HEK293 (cell line): ENCODE results near the gene CTIF.

ENCODE experiments used
- CTCF ChIA-PET: fragments of 350-600 bp; formaldehyde crosslinking; extraction: SDS; loops from one replicate; lab custom pipeline; 2021; ENCODE audit warnings: antibody characterized with exemption; lab: Yijun Ruan, JAX
- POLR2A ChIA-PET: fragments of 300-600 bp; formaldehyde crosslinking; extraction: SDS; loops from one replicate; lab custom pipeline; 2020; ENCODE audit warnings: antibody characterized with exemption, inconsistent platforms; lab: Yijun Ruan, JAX
- H3K27ac ChIP-seq: fragments of 200-500 bp; sonication (Bioruptor generic); 2 replicates; pipeline ENCODE4 v1.5.1; 2014; ENCODE audit warnings: low read depth, low read length, control low read depth, inconsistent platforms; ENCODE audit errors: extremely low read depth
- H3K36me3 ChIP-seq, 2 experiments: fragments of 200-500 bp in 1 of 2; sonication (Bioruptor generic) in 1 of 2; 1 replicate in 1 of 2; 2 replicates in 1 of 2; pipeline ENCODE4 v1.5.1; 2014 to 2017; ENCODE audit warnings: inconsistent platforms in 2 of 2, low read length in 2 of 2; ENCODE audit not compliant: control insufficient read depth in 2 of 2, insufficient read depth in 1 of 2
- H3K4me1 ChIP-seq: fragments of 200-500 bp; sonication (Bioruptor generic); 2 replicates; pipeline ENCODE4 v1.5.1; 2014; ENCODE audit warnings: mild to moderate bottlenecking, low read length, inconsistent platforms; ENCODE audit not compliant: control insufficient read depth, insufficient read depth
- H3K4me3 ChIP-seq: 2 replicates; pipeline ENCODE4 v1.5.1; 2011; ENCODE audit warnings: low read depth, mild to moderate bottlenecking, control low read depth, low read length, moderate library complexity
- H3K9me3 ChIP-seq: fragments of 200-500 bp; sonication (Bioruptor generic); 2 replicates; pipeline ENCODE4 v1.5.1; 2014; ENCODE audit warnings: low read depth, low read length, inconsistent platforms; ENCODE audit not compliant: control insufficient read depth, insufficient read depth
- CTCF ChIP-seq: fragments of 450-650 bp; formaldehyde crosslinking; IDR thresholded peaks from 2 replicates; pipeline ENCODE4 v1.5.1; 2016; ENCODE audit warnings: missing biosample characterization, missing genetic modification characterization
- MZF1 ChIP-seq: fragments of 450-650 bp; formaldehyde crosslinking; IDR thresholded peaks from 2 replicates; pipeline ENCODE4 v1.5.1; 2017; ENCODE audit warnings: missing biosample characterization, missing genetic modification characterization, borderline replicate concordance
- OSR2 ChIP-seq: fragments of 450-650 bp; formaldehyde crosslinking; IDR thresholded peaks from 2 replicates; pipeline ENCODE4 v1.5.1; 2016; ENCODE audit warnings: missing biosample characterization, missing genetic modification characterization
- PRDM4 ChIP-seq: fragments of 450-650 bp; formaldehyde crosslinking; IDR thresholded peaks from 2 replicates; pipeline ENCODE4 v1.5.1; 2017; ENCODE audit warnings: missing biosample characterization, missing genetic modification characterization
- SALL2 ChIP-seq: fragments of 450-650 bp; formaldehyde crosslinking; IDR thresholded peaks from 2 replicates; pipeline ENCODE4 v1.5.0; 2017; ENCODE audit warnings: missing biosample characterization, mild to moderate bottlenecking, missing genetic modification characterization, borderline replicate concordance
- ZBTB44 ChIP-seq: fragments of 450-650 bp; IDR thresholded peaks from 2 replicates; pipeline ENCODE4 v1.5.1; 2018; ENCODE audit warnings: missing biosample characterization, mild to moderate bottlenecking, missing genetic modification characterization
- ZNF140 ChIP-seq: fragments of 450-650 bp; formaldehyde crosslinking; IDR thresholded peaks from 2 replicates; pipeline ENCODE4 v1.5.1; 2016; ENCODE audit warnings: missing biosample characterization, missing genetic modification characterization
- ZNF16 ChIP-seq: fragments of 450-650 bp; formaldehyde crosslinking; IDR thresholded peaks from 2 replicates; pipeline ENCODE4 v1.5.1; 2016; ENCODE audit warnings: low read depth, missing biosample characterization, missing genetic modification characterization
- ZNF2 ChIP-seq: fragments of 450-650 bp; formaldehyde crosslinking; IDR thresholded peaks from 2 replicates; pipeline ENCODE4 v1.5.1; 2016; ENCODE audit warnings: missing biosample characterization, missing genetic modification characterization
- ZNF37A ChIP-seq: fragments of 450-650 bp; IDR thresholded peaks from 2 replicates; pipeline ENCODE4 v1.5.1; 2018; ENCODE audit warnings: missing biosample characterization, missing genetic modification characterization
- ZNF391 ChIP-seq: fragments of 450-650 bp; formaldehyde crosslinking; IDR thresholded peaks from 2 replicates; pipeline ENCODE4 v1.5.1; 2016; ENCODE audit warnings: low read depth, missing biosample characterization, missing genetic modification characterization, borderline replicate concordance
- ZNF561 ChIP-seq: fragments of 450-650 bp; IDR thresholded peaks from 2 replicates; pipeline ENCODE4 v1.5.1; 2018; ENCODE audit warnings: missing biosample characterization, missing genetic modification characterization, borderline replicate concordance
- ZNF624 ChIP-seq: fragments of 450-650 bp; formaldehyde crosslinking; IDR thresholded peaks from 2 replicates; pipeline ENCODE4 v1.5.1; 2017; ENCODE audit warnings: missing biosample characterization, missing genetic modification characterization
- ZNF658 ChIP-seq: fragments of 450-650 bp; formaldehyde crosslinking; IDR thresholded peaks from 2 replicates; pipeline ENCODE4; 2016; ENCODE audit warnings: missing biosample characterization, missing genetic modification characterization
- ZNF660 ChIP-seq: fragments of 450-650 bp; IDR thresholded peaks from 2 replicates; pipeline ENCODE4 v1.5.1; 2018; ENCODE audit warnings: missing biosample characterization, mild to moderate bottlenecking, missing genetic modification characterization
- ZNF677 ChIP-seq: fragments of 450-650 bp; IDR thresholded peaks from 2 replicates; pipeline ENCODE4 v1.5.0; 2018; ENCODE audit warnings: missing biosample characterization, mild to moderate bottlenecking, missing genetic modification characterization, moderate library complexity
- ZNF747 ChIP-seq: fragments of 450-650 bp; formaldehyde crosslinking; IDR thresholded peaks from 2 replicates; pipeline ENCODE4 v1.5.1; 2016; ENCODE audit warnings: missing biosample characterization, missing genetic modification characterization
- TF ChIP-seq, protein P1 (sequence below): fragments of 450-650 bp; formaldehyde crosslinking; IDR thresholded peaks from 2 replicates; pipeline ENCODE4 v1.5.1; 2017; ENCODE audit warnings: missing biosample characterization, missing genetic modification characterization
- TF ChIP-seq, protein P2 (sequence below): fragments of 450-650 bp; formaldehyde crosslinking; IDR thresholded peaks from 2 replicates; pipeline ENCODE4; 2016; ENCODE audit warnings: missing biosample characterization, missing genetic modification characterization
- TF ChIP-seq, protein P3 (sequence below): fragments of 450-650 bp; formaldehyde crosslinking; IDR thresholded peaks from 2 replicates; pipeline ENCODE4 v1.5.1; 2016; ENCODE audit warnings: missing biosample characterization, missing genetic modification characterization, low read depth

The CTIF gene

GRCh38 chr18:48646976-48647375, 108.1 kb downstream of the CTIF start:
- CTCF ChIA-PET, result interaction anchor here (0.6 to 0.7 kb wide), 3 partner anchors 66 to 1390 kb away, joined by 3 to 5 read pairs (median 4); no protein-coding TSS in a partner anchor
- H3K36me3 ChIP-seq, result no peaks in the 10 kb centered on the region; a peak in 1 of 3 replicates
- H3K4me1 ChIP-seq, result no peaks in the 10 kb centered on the region
- no peak overlapping the region for H3K27ac ChIP-seq
- no peak for TF ChIP-seq ZNF624 (tag by site-specific recombination)
- no peak for TF ChIP-seq ZNF660 (tag by site-specific recombination)
- no peak for TF ChIP-seq SALL2 (tag by site-specific recombination)
- TF ChIP-seq ZNF747, result no peak
- TF ChIP-seq, protein P1, sequence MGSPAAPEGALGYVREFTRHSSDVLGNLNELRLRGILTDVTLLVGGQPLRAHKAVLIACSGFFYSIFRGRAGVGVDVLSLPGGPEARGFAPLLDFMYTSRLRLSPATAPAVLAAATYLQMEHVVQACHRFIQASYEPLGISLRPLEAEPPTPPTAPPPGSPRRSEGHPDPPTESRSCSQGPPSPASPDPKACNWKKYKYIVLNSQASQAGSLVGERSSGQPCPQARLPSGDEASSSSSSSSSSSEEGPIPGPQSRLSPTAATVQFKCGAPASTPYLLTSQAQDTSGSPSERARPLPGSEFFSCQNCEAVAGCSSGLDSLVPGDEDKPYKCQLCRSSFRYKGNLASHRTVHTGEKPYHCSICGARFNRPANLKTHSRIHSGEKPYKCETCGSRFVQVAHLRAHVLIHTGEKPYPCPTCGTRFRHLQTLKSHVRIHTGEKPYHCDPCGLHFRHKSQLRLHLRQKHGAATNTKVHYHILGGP (tag by site-specific recombination), result no peak
- no peak for TF ChIP-seq ZBTB44 (tag by site-specific recombination)
- no peak for TF ChIP-seq ZNF16 (tag by site-specific recombination)
- no peak for TF ChIP-seq OSR2 (tag by site-specific recombination)
- no peak for TF ChIP-seq ZNF37A (tag by site-specific recombination)
- TF ChIP-seq ZNF2 (tag by site-specific recombination), result no peak
- no peak for TF ChIP-seq MZF1 (tag by site-specific recombination)
- TF ChIP-seq, protein P2, sequence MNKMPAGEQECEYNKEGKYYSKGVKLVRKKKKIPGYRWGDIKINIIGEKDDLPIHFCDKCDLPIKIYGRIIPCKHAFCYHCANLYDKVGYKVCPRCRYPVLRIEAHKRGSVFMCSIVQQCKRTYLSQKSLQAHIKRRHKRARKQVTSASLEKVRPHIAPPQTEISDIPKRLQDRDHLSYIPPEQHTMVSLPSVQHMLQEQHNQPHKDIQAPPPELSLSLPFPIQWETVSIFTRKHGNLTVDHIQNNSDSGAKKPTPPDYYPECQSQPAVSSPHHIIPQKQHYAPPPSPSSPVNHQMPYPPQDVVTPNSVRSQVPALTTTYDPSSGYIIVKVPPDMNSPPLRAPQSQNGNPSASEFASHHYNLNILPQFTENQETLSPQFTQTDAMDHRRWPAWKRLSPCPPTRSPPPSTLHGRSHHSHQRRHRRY (tag by site-specific recombination), result no peak
- TF ChIP-seq, all 188 proteins: peak for 0
- H3K9me3 ChIP-seq, result no peaks in the 10 kb centered on the region
- POLR2A ChIA-PET, result interaction anchor here (0.7 kb wide), 1 partner anchor 88 kb away, joined by 7 read pairs; no protein-coding TSS in a partner anchor
- no peak overlapping the region for H3K4me3 ChIP-seq

GRCh38 chr18:48649231-48649630, 110.4 kb downstream of the CTIF start:
- Histone ChIP-seq H3K27ac (no peak overlapping the region), H3K4me3 (no peak overlapping the region), H3K4me1 (no peaks in the 10 kb centered on the region), H3K36me3 (no peaks in the 10 kb centered on the region; a peak in 1 of 3 replicates), H3K9me3 (no peaks in the 10 kb centered on the region)
- ChIA-PET POLR2A (no interaction called here), CTCF (interaction anchor here (0.9 to 2.4 kb wide), 4 partner anchors 13 to 174 kb away, joined by 3 to 10 read pairs (median 6); no protein-coding TSS in a partner anchor)
- TF ChIP-seq PRDM4 (tag by site-specific recombination) (no peak), ZNF391 (tag by site-specific recombination) (no peak), ZNF561 (tag by site-specific recombination) (no peak), ZNF140 (no peak), CTCF (0 out of 2 replicates have a peak, but pooled peaks have one; percentile 12), ZNF677 (no peak), ZNF658 (no peak)
- TF ChIP-seq, protein P3, sequence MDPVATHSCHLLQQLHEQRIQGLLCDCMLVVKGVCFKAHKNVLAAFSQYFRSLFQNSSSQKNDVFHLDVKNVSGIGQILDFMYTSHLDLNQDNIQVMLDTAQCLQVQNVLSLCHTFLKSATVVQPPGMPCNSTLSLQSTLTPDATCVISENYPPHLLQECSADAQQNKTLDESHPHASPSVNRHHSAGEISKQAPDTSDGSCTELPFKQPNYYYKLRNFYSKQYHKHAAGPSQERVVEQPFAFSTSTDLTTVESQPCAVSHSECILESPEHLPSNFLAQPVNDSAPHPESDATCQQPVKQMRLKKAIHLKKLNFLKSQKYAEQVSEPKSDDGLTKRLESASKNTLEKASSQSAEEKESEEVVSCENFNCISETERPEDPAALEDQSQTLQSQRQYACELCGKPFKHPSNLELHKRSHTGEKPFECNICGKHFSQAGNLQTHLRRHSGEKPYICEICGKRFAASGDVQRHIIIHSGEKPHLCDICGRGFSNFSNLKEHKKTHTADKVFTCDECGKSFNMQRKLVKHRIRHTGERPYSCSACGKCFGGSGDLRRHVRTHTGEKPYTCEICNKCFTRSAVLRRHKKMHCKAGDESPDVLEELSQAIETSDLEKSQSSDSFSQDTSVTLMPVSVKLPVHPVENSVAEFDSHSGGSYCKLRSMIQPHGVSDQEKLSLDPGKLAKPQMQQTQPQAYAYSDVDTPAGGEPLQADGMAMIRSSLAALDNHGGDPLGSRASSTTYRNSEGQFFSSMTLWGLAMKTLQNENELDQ (tag by site-specific recombination), result no peak
